ENCODE measurements around the gene FOLR2. TPM values are rescaled to one million over a fixed set of nuclear protein-coding genes. Genes with fewer than 3 reads are reported as not detected.

The FOLR2 gene
- total RNA-seq, 1 donor from 2014 or later: not detected

- Histone ChIP-seq H3K36me3 (ENCODE audit: control insufficient read depth, insufficient read depth, low read length) (peaks cover 22% of the 10 kb centered on the region), H3K27me3 (ENCODE audit: control insufficient read depth, insufficient read depth, low read length) (no peaks in the 10 kb centered on the region), H3K4me3 (ENCODE audit: low read depth, low read length) (no peak overlapping the region)
- DNase-seq (ENCODE audit: low read depth): no peak
- no peak for TF ChIP-seq CTCF (IDR thresholded peaks at IDR 0.05; ENCODE audit: insufficient read depth, low read length, poor library complexity, severe bottlenecking)
Observed at GRCh38 chr11:72232260-72233055, 15.9 kb downstream of the FOLR2 start.

GRCh38 chr11:72233056-72233772, 16.6 kb downstream of the FOLR2 start:
- no peak for DNase-seq (ENCODE audit: low read depth)
- Histone ChIP-seq H3K36me3 (ENCODE audit: control insufficient read depth, insufficient read depth, low read length) (peaks cover 22% of the 10 kb centered on the region), H3K27me3 (ENCODE audit: control insufficient read depth, insufficient read depth, low read length) (no peaks in the 10 kb centered on the region), H3K4me3 (ENCODE audit: low read depth, low read length) (no peak overlapping the region)
- no peak for TF ChIP-seq CTCF (IDR thresholded peaks at IDR 0.05; ENCODE audit: insufficient read depth, low read length, poor library complexity, severe bottlenecking)

- DNase-seq (ENCODE audit: low read depth): no peak
- peaks cover 23% of the 10 kb centered on the region for H3K36me3 ChIP-seq (ENCODE audit: control insufficient read depth, insufficient read depth, low read length)
- H3K27me3 ChIP-seq (ENCODE audit: control insufficient read depth, insufficient read depth, low read length): peaks cover 3% of the 10 kb centered on the region
- H3K4me3 ChIP-seq (ENCODE audit: low read depth, low read length): no peak overlapping the region
- no peak for TF ChIP-seq CTCF (IDR thresholded peaks at IDR 0.05; ENCODE audit: insufficient read depth, low read length, poor library complexity, severe bottlenecking)
Observed at GRCh38 chr11:72233773-72234513, 17.3 kb downstream of the FOLR2 start.

GRCh38 chr11:72234514-72234830, 17.9 kb downstream of the FOLR2 start:
- no peak for DNase-seq (ENCODE audit: low read depth)
- Histone ChIP-seq H3K36me3 (ENCODE audit: control insufficient read depth, insufficient read depth, low read length) (peaks cover 21% of the 10 kb centered on the region), H3K27me3 (ENCODE audit: control insufficient read depth, insufficient read depth, low read length) (peaks cover 8% of the 10 kb centered on the region), H3K4me3 (ENCODE audit: low read depth, low read length) (no peak overlapping the region)
- TF ChIP-seq CTCF (IDR thresholded peaks at IDR 0.05; ENCODE audit: insufficient read depth, low read length, poor library complexity, severe bottlenecking): no peak

GRCh38 chr11:72234920-72235319, 18.3 kb downstream of the FOLR2 start:
- Histone ChIP-seq H3K36me3 (ENCODE audit: control insufficient read depth, insufficient read depth, low read length) (peaks cover 19% of the 10 kb centered on the region), H3K4me3 (ENCODE audit: low read depth, low read length) (no peak overlapping the region), H3K27me3 (ENCODE audit: control insufficient read depth, insufficient read depth, low read length) (peaks cover 11% of the 10 kb centered on the region)
- no peak for DNase-seq (ENCODE audit: low read depth)
- TF ChIP-seq CTCF (IDR thresholded peaks at IDR 0.05; ENCODE audit: insufficient read depth, low read length, poor library complexity, severe bottlenecking): no peak

Data from kidney epithelial cell (primary cell).